Measurements from ENCODE around the gene SLC25A18.
"Not testable (repeated sequence)": the region's sequence is repeated elsewhere in the genome, so short reads cannot be mapped to it uniquely, and the experiment has no call there.

Gene SLC25A18

GRCh38 chr22:17607891-17608521, 44.7 kb downstream of the SLC25A18 start:
- DNase-seq (ENCODE audit: low spot score), result no peak

- no peak for DNase-seq (ENCODE audit: low spot score)
These were observed 48.8 kb downstream of the SLC25A18 start for GRCh38 chr22:17612057-17612456.

- no peak for DNase-seq (ENCODE audit: low spot score)
These were observed 50.0 kb downstream of the SLC25A18 start for GRCh38 chr22:17613280-17613679.

- no peak for DNase-seq (ENCODE audit: low spot score)
These were observed 64.7 kb downstream of the SLC25A18 start for GRCh38 chr22:17627961-17628405.

- DNase-seq (ENCODE audit: low spot score), result peak; percentile 97
These were observed 65.3 kb downstream of the SLC25A18 start, which contains the start of gene ATP6V1E1 for GRCh38 chr22:17628406-17629172. ATP6V1E1 (minus strand) TSS chr22:17628749; CDS start chr22:17628635, 114 bp downstream.

- DNase-seq (ENCODE audit: low spot score), result no peak
These were observed 65.8 kb downstream of the SLC25A18 start for GRCh38 chr22:17629173-17629489.

GRCh38 chr22:17629641-17630040, 66.3 kb downstream of the SLC25A18 start:
- no peak for DNase-seq (ENCODE audit: low spot score)

- DNase-seq (ENCODE audit: low spot score), result no peak
These were observed 67.8 kb downstream of the SLC25A18 start for GRCh38 chr22:17631076-17631565.

- DNase-seq (ENCODE audit: low spot score), result no peak
These were observed 70.1 kb downstream of the SLC25A18 start for GRCh38 chr22:17633217-17633997.

- DNase-seq (ENCODE audit: low spot score), result no peak
These were observed 70.7 kb downstream of the SLC25A18 start for GRCh38 chr22:17633998-17634323.

GRCh38 chr22:17634696-17635095, 71.4 kb downstream of the SLC25A18 start:
- DNase-seq (ENCODE audit: low spot score), result no peak

- not testable (repeated sequence) for DNase-seq (ENCODE audit: low spot score)
These were observed 73.6 kb downstream of the SLC25A18 start for GRCh38 chr22:17636850-17637249.

- DNase-seq (ENCODE audit: low spot score), result no peak
These were observed 74.3 kb downstream of the SLC25A18 start for GRCh38 chr22:17637490-17638181.

- no peak for DNase-seq (ENCODE audit: low spot score)
These were observed 74.8 kb downstream of the SLC25A18 start for GRCh38 chr22:17638182-17638431.

GRCh38 chr22:17638432-17639246, 75.3 kb downstream of the SLC25A18 start, which contains the start of gene BCL2L13:
BCL2L13 (plus strand) TSS chr22:17638757; CDS start chr22:17655712, 16,955 bp downstream.
- peak; percentile 89 for DNase-seq (ENCODE audit: low spot score)

GRCh38 chr22:17639247-17639741, 76.0 kb downstream of the SLC25A18 start:
- no peak for DNase-seq (ENCODE audit: low spot score)

Measured in putamen (tissue), 1 donor.